Loucy (cell line): ENCODE measurements around the gene TEX36.

Experiments
- EZH2phosphoT487 ChIP-seq: fragments of 200-600 bp; IDR thresholded peaks from 2 replicates; pipeline ENCODE4 v1.6.1; 2018; ENCODE audit warnings: antibody characterized with exemption, mild to moderate bottlenecking, moderate library complexity, borderline replicate concordance
- TF ChIP-seq, protein P1 (sequence below): fragments of 200-600 bp; sonication (generic); conservative IDR thresholded peaks from 2 replicates; pipeline ENCODE4 v1.5.1; 2014; ENCODE audit warnings: mild to moderate bottlenecking, antibody characterized with exemption, low read length

GRCh38 chr10:125721035-125721434 lies 38.1 kb upstream of the TEX36 start:
- TF ChIP-seq, protein P1, sequence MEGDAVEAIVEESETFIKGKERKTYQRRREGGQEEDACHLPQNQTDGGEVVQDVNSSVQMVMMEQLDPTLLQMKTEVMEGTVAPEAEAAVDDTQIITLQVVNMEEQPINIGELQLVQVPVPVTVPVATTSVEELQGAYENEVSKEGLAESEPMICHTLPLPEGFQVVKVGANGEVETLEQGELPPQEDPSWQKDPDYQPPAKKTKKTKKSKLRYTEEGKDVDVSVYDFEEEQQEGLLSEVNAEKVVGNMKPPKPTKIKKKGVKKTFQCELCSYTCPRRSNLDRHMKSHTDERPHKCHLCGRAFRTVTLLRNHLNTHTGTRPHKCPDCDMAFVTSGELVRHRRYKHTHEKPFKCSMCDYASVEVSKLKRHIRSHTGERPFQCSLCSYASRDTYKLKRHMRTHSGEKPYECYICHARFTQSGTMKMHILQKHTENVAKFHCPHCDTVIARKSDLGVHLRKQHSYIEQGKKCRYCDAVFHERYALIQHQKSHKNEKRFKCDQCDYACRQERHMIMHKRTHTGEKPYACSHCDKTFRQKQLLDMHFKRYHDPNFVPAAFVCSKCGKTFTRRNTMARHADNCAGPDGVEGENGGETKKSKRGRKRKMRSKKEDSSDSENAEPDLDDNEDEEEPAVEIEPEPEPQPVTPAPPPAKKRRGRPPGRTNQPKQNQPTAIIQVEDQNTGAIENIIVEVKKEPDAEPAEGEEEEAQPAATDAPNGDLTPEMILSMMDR = no peak
- TF ChIP-seq EZH2phosphoT487 = no peak
